Measurements from ENCODE around the gene UBE4B. TPM values are rescaled to one million over a fixed set of nuclear protein-coding genes. Genes with fewer than 3 reads are reported as not detected.
A peak's percentile ranks its signal among the peaks of the same experiment; 100 is the strongest.

UBE4B gene
- total and polyA plus RNA-seq, 9 donors: 26.3 to 46.9 (median 38.9) TPM

GRCh38 chr1:10168912-10169514, 136.3 kb downstream of the UBE4B start:
- H3K36me3 ChIP-seq: no peaks in the 10 kb centered on the region
- TF ChIP-seq CTCF (IDR thresholded peaks at IDR 0.05): no peak
- TF ChIP-seq EP300 (IDR thresholded peaks at IDR 0.05): no peak
- no peak for TF ChIP-seq POLR2A (IDR thresholded peaks at IDR 0.05)
- intact Hi-C loops (cut with DNase I): no loop called here
- peak overlapping the region; percentile 36 to 78 for H3K27ac ChIP-seq
- 29 to 46% (median 35%) methylated on average over 7 of the region's 7 CpGs for WGBS, 3 donors
- H3K4me3 ChIP-seq: no peak overlapping the region
- no peaks in the 10 kb centered on the region for H3K27me3 ChIP-seq
- peaks cover 6% of the 10 kb centered on the region for H3K4me1 ChIP-seq (ENCODE audit: insufficient read depth)
- H3K9me3 ChIP-seq: no peaks in the 10 kb centered on the region
- DNase-seq: no peak

GRCh38 chr1:10170239-10170574, 137.4 kb downstream of the UBE4B start:
- peak overlapping the region in 1 of 2 donors; percentile 78 for H3K27ac ChIP-seq
- 81 to 88% (median 85%) methylated on average over 2 of the region's 2 CpGs for WGBS, 3 donors
- no peak overlapping the region for H3K4me3 ChIP-seq
- H3K4me1 ChIP-seq (ENCODE audit: insufficient read depth): peaks cover 6% of the 10 kb centered on the region
- no peaks in the 10 kb centered on the region for H3K36me3 ChIP-seq
- TF ChIP-seq EP300 (IDR thresholded peaks at IDR 0.05) (no peak), POLR2A (IDR thresholded peaks at IDR 0.05) (no peak), CTCF (IDR thresholded peaks at IDR 0.05) (no peak)
- no peaks in the 10 kb centered on the region for H3K27me3 ChIP-seq
- intact Hi-C loops (cut with DNase I): loop anchor here in 1 of 4 donors (5.0 kb wide), 1 partner anchor 927 kb away; the partner anchor contains the start of gene EXOSC10
- no peak for DNase-seq
- H3K9me3 ChIP-seq: no peaks in the 10 kb centered on the region

GRCh38 chr1:10171105-10171767, 138.5 kb downstream of the UBE4B start:
- TF ChIP-seq POLR2A (IDR thresholded peaks at IDR 0.05): no peak
- no peak for TF ChIP-seq EP300 (IDR thresholded peaks at IDR 0.05)
- TF ChIP-seq CTCF (IDR thresholded peaks at IDR 0.05): no peak
- WGBS, 3 donors: 87 to 95% (median 92%) methylated on average over 16 of the region's 16 CpGs
- Histone ChIP-seq H3K4me1 (ENCODE audit: insufficient read depth) (peaks cover 6% of the 10 kb centered on the region), H3K27ac (no peak overlapping the region), H3K36me3 (no peaks in the 10 kb centered on the region), H3K4me3 (no peak overlapping the region), H3K27me3 (no peaks in the 10 kb centered on the region), H3K9me3 (no peaks in the 10 kb centered on the region)
- intact Hi-C loops (cut with DNase I): loop anchor here in 1 of 4 donors (5.0 kb wide), 1 partner anchor 926 kb away; the partner anchor contains the start of gene EXOSC10
- DNase-seq: no peak

- no peak overlapping the region for H3K4me3 ChIP-seq
- no peak for DNase-seq
- intact Hi-C loops (cut with DNase I): loop anchor here in 1 of 4 donors (5.0 kb wide), 1 partner anchor 925 kb away; the partner anchor contains the start of gene EXOSC10
- 84 to 90% (median 87%) methylated on average over 8 of the region's 8 CpGs for WGBS, 3 donors
- H3K36me3 ChIP-seq: no peaks in the 10 kb centered on the region
- TF ChIP-seq POLR2A (IDR thresholded peaks at IDR 0.05) (no peak), EP300 (IDR thresholded peaks at IDR 0.05) (no peak), CTCF (IDR thresholded peaks at IDR 0.05) (no peak)
- H3K9me3 ChIP-seq: no peaks in the 10 kb centered on the region
- H3K27me3 ChIP-seq: no peaks in the 10 kb centered on the region
- no peak overlapping the region for H3K27ac ChIP-seq
- H3K4me1 ChIP-seq (ENCODE audit: insufficient read depth): peaks cover 6% of the 10 kb centered on the region
Observed at GRCh38 chr1:10171995-10172669, 139.4 kb downstream of the UBE4B start.
